Uterus (tissue), 2 donors: ENCODE measurements around the gene FUT4.

ENCODE experiments used
- CTCF ChIP-seq, 4 experiments: fragments of 200-600 bp in 2 of 4; fragments of 450-650 bp in 2 of 4; sonication (generic) in 2 of 4; IDR thresholded peaks; one replicate each; pipeline ENCODE4 v1.5.1; 2016 to 2019; ENCODE audit warnings: antibody characterized with exemption in 4 of 4, mild to moderate bottlenecking in 2 of 4, moderate library complexity in 1 of 4
- POLR2A ChIP-seq, 2 donors: fragments of 450-650 bp; IDR thresholded peaks; one replicate each; pipeline ENCODE4 v1.6.1; 2016; ENCODE audit warnings: antibody characterized with exemption in 2 of 2, mild to moderate bottlenecking in 1 of 2, moderate library complexity in 1 of 2

- TF ChIP-seq CTCF (IDR thresholded peaks at IDR 0.05) = no peak
- TF ChIP-seq POLR2A (IDR thresholded peaks at IDR 0.05) = no peak
Measured at GRCh38 chr11:94576306-94576705, 32.6 kb downstream of the FUT4 start.
